ENCODE results near the gene MED27. TPM values are rescaled to one million over a fixed set of nuclear protein-coding genes. Genes with fewer than 3 reads are reported as not detected.

The MED27 gene
- total and polyA plus RNA-seq, 9 of the 15 experiments (the other 6 are each of a cell fraction or from before 2014, with no cell fraction given) = 24.4 to 91.0 (median 36.1) TPM

DNA sequence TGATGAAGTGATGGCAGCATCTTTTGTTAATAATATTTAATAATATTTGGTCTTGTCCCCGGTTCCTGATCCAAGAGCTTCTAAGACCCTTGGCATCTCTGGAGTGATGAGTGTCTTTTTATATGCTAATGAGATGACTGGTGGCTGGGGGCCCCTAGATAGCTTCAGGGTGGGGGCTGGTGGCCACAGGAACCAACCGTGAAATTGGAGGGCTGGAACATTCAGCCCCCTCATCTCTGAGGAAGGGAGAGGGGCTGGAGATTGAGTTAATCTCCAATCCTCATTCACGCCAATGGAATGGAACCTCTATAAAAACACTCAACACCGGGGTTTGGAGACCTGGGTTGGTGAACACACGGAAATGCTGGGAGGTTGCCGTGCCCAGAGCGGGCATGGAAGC lies 261.6 kb downstream of the MED27 start:
- no peak for FAIRE-seq
- Histone ChIP-seq H3K27ac (ENCODE audit: extremely low read depth, low read depth, low read length) (no peak overlapping the region), H3K9me3 (replicated peaks; ENCODE audit: control insufficient read depth, insufficient read depth, low read depth, low read length) (no peaks in the 10 kb centered on the region), H3K79me2 (ENCODE audit: control insufficient read depth, insufficient read depth, low read length) (no peaks in the 10 kb centered on the region), H3K4me3 (no peak overlapping the region), H3K9me1 (ENCODE audit: control insufficient read depth, insufficient read depth, low read length) (no peaks in the 10 kb centered on the region), H2AFZ (ENCODE audit: low read depth, low read length) (no peak overlapping the region), H3K9ac (ENCODE audit: insufficient read depth in 1 of 2, low read depth in 2 of 2, low read length in 2 of 2) (no peak overlapping the region), H3K27me3 (ENCODE audit: control insufficient read depth in 2 of 2, insufficient read depth in 2 of 2, low read length in 2 of 2) (peaks cover 40 to 67% of the 10 kb centered on the region in 2 experiments), H4K20me1 (replicated peaks; ENCODE audit: control insufficient read depth, insufficient read depth, low read length) (peaks cover 9% of the 10 kb centered on the region), H3K4me2 (ENCODE audit: insufficient read depth, low read length) (no peak overlapping the region), H3K4me1 (replicated peaks in 1 of 2; ENCODE audit: control insufficient read depth in 2 of 2, insufficient read depth in 2 of 2, low read length in 2 of 2) (no peaks in the 10 kb centered on the region), H3K36me3 (ENCODE audit: control insufficient read depth, insufficient read depth, low read length) (no peaks in the 10 kb centered on the region)
- ChIA-PET CTCF (ENCODE audit: low intra/inter-chr PET ratio) (no interaction called here), POLR2A (interaction anchor here (0.6 to 1.3 kb wide), 2 partner anchors 10 to 12 kb away, joined by 4 read pairs; no protein-coding TSS in a partner anchor)
- in situ Hi-C loops (cut with MboI) = no loop called here
- intact Hi-C loops (cut with micrococcal nuclease) = no loop called here
- no peak for ATAC-seq
- no peak for TF ChIP-seq CBFA2T2 (conservative IDR thresholded peaks at IDR 0.05)
- TF ChIP-seq ZBTB8A (IDR thresholded peaks at IDR 0.05; ENCODE audit: partially characterized antibody) = no peak
- TF ChIP-seq KLF16 (IDR thresholded peaks at IDR 0.05) = no peak
- TF ChIP-seq HMG20B (CRISPR knock-in tag; IDR thresholded peaks at IDR 0.05) = no peak
- TF ChIP-seq CBX1 (IDR thresholded peaks at IDR 0.05; ENCODE audit: low read depth) = no peak
- TF ChIP-seq, protein P1, sequence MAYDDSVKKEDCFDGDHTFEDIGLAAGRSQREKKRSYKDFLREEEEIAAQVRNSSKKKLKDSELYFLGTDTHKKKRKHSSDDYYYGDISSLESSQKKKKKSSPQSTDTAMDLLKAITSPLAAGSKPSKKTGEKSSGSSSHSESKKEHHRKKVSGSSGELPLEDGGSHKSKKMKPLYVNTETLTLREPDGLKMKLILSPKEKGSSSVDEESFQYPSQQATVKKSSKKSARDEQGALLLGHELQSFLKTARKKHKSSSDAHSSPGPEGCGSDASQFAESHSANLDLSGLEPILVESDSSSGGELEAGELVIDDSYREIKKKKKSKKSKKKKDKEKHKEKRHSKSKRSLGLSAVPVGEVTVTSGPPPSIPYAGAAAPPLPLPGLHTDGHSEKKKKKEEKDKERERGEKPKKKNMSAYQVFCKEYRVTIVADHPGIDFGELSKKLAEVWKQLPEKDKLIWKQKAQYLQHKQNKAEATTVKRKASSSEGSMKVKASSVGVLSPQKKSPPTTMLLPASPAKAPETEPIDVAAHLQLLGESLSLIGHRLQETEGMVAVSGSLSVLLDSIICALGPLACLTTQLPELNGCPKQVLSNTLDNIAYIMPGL (CRISPR knock-in tag; IDR thresholded peaks at IDR 0.05) = no peak
- TF ChIP-seq ZNF586 (CRISPR knock-in tag; conservative IDR thresholded peaks at IDR 0.05) = no peak
- no peak for TF ChIP-seq HNRNPLL (IDR thresholded peaks at IDR 0.05; ENCODE audit: low read depth, low read length, poor library complexity, severe bottlenecking)
- no peak for TF ChIP-seq FIP1L1 (IDR thresholded peaks at IDR 0.05; ENCODE audit: low read depth, low read length, poor library complexity, severe bottlenecking)
- no peak for TF ChIP-seq NONO (IDR thresholded peaks at IDR 0.05; ENCODE audit: low read depth in 2 of 2, low read length in 1 of 2)
- TF ChIP-seq, protein P2, sequence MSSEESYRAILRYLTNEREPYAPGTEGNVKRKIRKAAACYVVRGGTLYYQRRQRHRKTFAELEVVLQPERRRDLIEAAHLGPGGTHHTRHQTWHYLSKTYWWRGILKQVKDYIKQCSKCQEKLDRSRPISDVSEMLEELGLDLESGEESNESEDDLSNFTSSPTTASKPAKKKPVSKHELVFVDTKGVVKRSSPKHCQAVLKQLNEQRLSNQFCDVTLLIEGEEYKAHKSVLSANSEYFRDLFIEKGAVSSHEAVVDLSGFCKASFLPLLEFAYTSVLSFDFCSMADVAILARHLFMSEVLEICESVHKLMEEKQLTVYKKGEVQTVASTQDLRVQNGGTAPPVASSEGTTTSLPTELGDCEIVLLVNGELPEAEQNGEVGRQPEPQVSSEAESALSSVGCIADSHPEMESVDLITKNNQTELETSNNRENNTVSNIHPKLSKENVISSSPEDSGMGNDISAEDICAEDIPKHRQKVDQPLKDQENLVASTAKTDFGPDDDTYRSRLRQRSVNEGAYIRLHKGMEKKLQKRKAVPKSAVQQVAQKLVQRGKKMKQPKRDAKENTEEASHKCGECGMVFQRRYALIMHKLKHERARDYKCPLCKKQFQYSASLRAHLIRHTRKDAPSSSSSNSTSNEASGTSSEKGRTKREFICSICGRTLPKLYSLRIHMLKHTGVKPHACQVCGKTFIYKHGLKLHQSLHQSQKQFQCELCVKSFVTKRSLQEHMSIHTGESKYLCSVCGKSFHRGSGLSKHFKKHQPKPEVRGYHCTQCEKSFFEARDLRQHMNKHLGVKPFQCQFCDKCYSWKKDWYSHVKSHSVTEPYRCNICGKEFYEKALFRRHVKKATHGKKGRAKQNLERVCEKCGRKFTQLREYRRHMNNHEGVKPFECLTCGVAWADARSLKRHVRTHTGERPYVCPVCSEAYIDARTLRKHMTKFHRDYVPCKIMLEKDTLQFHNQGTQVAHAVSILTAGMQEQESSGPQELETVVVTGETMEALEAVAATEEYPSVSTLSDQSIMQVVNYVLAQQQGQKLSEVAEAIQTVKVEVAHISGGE (CRISPR knock-in tag; IDR thresholded peaks at IDR 0.05) = no peak
- TF ChIP-seq ZBTB17 (CRISPR knock-in tag; IDR thresholded peaks at IDR 0.05) = no peak
- no peak for TF ChIP-seq FOS (IDR thresholded peaks at IDR 0.05; ENCODE audit: extremely low read depth, insufficient read length)
- no peak for DNase-seq (ENCODE audit: extremely low read depth in 1 of 4, low spot score in 3 of 4)
- WGBS (ENCODE audit: insufficient coverage, low coverage, missing lambda C conversion rate) = 2% methylated on average over 7 of the region's 7 CpGs
- no TSS peak for BruUV-seq (replicated peaks)

Data from K562 (cell line).